Mesothelial cell of epicardium (in vitro differentiated cells): ENCODE results near the gene ERAP2. TPM values are rescaled to one million over a fixed set of nuclear protein-coding genes. Genes with fewer than 3 reads are reported as not detected.
"Not testable (repeated sequence)": the region's sequence is repeated elsewhere in the genome, so short reads cannot be mapped to it uniquely, and the experiment has no call there.

Experiments used
- DNase-seq, 2 experiments: peaks; one replicate each; pipeline ENCODE4 v3.0.0; 2021; ENCODE audit warnings: low spot score in 2 of 2; ENCODE audit not compliant: unreplicated experiment in 2 of 2
- H3K27ac Mint-ChIP-seq: 2 replicates; pipeline ENCODE4 v1.8.0; 2021; ENCODE audit warnings: mixed read lengths
- H3K27me3 Mint-ChIP-seq: 2 replicates; pipeline ENCODE4 v1.8.0; 2021; ENCODE audit warnings: low read depth, mixed read lengths
- H3K36me3 Mint-ChIP-seq: 2 replicates; pipeline ENCODE4 v1.8.0; 2021; ENCODE audit warnings: mixed read lengths
- H3K4me1 Mint-ChIP-seq: 2 replicates; pipeline ENCODE4 v1.8.0; 2021; ENCODE audit warnings: mixed read lengths
- H3K4me3 Mint-ChIP-seq: 2 replicates; pipeline ENCODE4 v1.8.0; 2021; ENCODE audit warnings: mild to moderate bottlenecking, moderate library complexity, mixed read lengths
- H3K9me3 Mint-ChIP-seq: 2 replicates; pipeline ENCODE4 v1.8.0; 2021; ENCODE audit warnings: mixed read lengths
- total RNA-seq: library from RNA; stranded (reverse); gene quantifications from 3 replicates; pipeline ENCODE4 v1.2.1, GENCODE V29; 2021
- TF ChIP-seq, protein P1 (sequence below): fragments of 200-600 bp; sonication (generic); IDR thresholded peaks from one replicate; pipeline ENCODE4 v1.5.0; 2021; ENCODE audit warnings: antibody characterized with exemption; ENCODE audit not compliant: unreplicated experiment

Gene ERAP2
- total RNA-seq, 1 donor from 2014 or later = 0.74 TPM

DNA sequence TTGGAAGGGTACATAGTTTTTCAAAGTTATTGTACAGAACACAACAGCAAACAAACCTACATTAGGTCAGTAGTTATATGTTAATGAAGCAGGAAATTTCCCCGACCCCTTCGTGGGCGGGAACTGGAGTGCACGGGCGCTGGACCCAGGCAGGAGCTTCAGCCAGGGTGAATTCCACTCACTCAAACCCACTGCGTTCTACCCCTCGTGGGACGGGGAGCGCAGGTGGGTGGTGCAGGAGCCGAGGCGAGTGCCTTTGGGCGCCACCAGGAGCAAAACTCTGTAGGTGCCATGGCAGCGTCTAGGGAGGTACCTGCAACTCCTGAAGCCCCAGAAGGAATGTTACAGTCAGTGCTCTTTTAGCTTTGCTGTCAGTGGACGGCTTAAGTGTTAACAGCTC, 39.0 kb upstream of the ERAP2 start:
- H3K27me3 Mint-ChIP-seq = no peaks in the 10 kb centered on the region
- peaks cover 8% of the 10 kb centered on the region for H3K4me1 Mint-ChIP-seq
- no peak overlapping the region for H3K27ac Mint-ChIP-seq
- H3K4me3 Mint-ChIP-seq = no peak overlapping the region
- peaks cover 4% of the 10 kb centered on the region for H3K9me3 Mint-ChIP-seq
- H3K36me3 Mint-ChIP-seq = no peaks in the 10 kb centered on the region
- TF ChIP-seq, protein P1, sequence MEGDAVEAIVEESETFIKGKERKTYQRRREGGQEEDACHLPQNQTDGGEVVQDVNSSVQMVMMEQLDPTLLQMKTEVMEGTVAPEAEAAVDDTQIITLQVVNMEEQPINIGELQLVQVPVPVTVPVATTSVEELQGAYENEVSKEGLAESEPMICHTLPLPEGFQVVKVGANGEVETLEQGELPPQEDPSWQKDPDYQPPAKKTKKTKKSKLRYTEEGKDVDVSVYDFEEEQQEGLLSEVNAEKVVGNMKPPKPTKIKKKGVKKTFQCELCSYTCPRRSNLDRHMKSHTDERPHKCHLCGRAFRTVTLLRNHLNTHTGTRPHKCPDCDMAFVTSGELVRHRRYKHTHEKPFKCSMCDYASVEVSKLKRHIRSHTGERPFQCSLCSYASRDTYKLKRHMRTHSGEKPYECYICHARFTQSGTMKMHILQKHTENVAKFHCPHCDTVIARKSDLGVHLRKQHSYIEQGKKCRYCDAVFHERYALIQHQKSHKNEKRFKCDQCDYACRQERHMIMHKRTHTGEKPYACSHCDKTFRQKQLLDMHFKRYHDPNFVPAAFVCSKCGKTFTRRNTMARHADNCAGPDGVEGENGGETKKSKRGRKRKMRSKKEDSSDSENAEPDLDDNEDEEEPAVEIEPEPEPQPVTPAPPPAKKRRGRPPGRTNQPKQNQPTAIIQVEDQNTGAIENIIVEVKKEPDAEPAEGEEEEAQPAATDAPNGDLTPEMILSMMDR = no peak
- no peak for DNase-seq

- Mint-ChIP-seq H3K36me3 (no peaks in the 10 kb centered on the region), H3K4me3 (no peak overlapping the region), H3K4me1 (peaks cover 8% of the 10 kb centered on the region), H3K27ac (peak overlapping the region; percentile 23), H3K9me3 (peaks cover 10% of the 10 kb centered on the region), H3K27me3 (no peaks in the 10 kb centered on the region)
- TF ChIP-seq, protein P1 = no peak
- no peak for DNase-seq
Measured at GRCh38 chr5:96838201-96839070, 37.9 kb upstream of the ERAP2 start.

GRCh38 chr5:96839071-96839592, 37.2 kb upstream of the ERAP2 start:
- TF ChIP-seq, protein P1 = no peak
- Mint-ChIP-seq H3K27ac (peak overlapping the region; percentile 23), H3K36me3 (no peaks in the 10 kb centered on the region), H3K4me3 (no peak overlapping the region), H3K9me3 (peaks cover 10% of the 10 kb centered on the region), H3K27me3 (no peaks in the 10 kb centered on the region), H3K4me1 (peaks cover 7% of the 10 kb centered on the region)
- no peak for DNase-seq

DNA sequence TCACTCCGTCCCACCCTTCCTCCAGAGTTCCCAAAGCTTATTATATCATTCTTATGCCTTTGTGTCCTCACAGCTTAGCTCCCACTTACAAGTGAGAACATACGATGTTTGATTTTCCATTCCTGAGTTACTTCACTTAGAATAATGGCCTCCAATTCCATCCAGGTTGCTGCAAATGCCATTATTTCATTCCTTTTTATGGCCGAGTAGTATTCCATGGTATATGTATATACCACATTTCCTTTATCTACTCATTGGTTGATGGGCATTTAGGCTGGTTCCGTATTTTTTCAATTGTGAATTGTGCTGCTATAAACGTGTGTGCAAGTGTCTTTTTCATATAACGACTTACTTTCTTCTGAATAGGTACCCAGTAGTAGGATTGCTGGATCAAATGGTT, 34.4 kb upstream of the ERAP2 start:
- not testable (repeated sequence) for H3K4me3 Mint-ChIP-seq, H3K27me3 Mint-ChIP-seq, H3K27ac Mint-ChIP-seq, H3K9me3 Mint-ChIP-seq, H3K4me1 Mint-ChIP-seq, H3K36me3 Mint-ChIP-seq, DNase-seq

DNA sequence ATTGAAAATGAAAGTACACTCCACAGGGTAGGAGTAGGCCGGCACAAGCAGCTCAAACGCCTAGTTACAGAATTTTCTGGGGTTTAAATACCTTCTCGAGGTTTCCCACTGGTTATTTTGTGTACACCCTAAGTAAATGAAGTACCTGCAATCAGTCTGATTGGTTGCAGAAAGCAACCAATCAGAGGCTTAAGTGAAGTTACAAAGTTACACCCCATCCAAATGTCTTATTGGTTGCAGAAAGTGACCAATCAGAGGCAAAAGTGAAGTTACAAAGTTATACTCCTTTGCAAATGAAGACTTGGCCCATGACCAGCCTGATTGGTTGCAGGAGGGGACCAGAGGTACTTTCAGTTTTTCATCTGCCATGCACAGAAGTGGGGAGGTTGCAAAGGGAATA, 33.2 kb upstream of the ERAP2 start:
- Mint-ChIP-seq H3K4me1 (peaks cover 5% of the 10 kb centered on the region), H3K27ac (no peak overlapping the region), H3K4me3 (no peak overlapping the region), H3K27me3 (no peaks in the 10 kb centered on the region), H3K36me3 (no peaks in the 10 kb centered on the region), H3K9me3 (peaks cover 15% of the 10 kb centered on the region)
- TF ChIP-seq, protein P1 = no peak
- DNase-seq = no peak

DNA sequence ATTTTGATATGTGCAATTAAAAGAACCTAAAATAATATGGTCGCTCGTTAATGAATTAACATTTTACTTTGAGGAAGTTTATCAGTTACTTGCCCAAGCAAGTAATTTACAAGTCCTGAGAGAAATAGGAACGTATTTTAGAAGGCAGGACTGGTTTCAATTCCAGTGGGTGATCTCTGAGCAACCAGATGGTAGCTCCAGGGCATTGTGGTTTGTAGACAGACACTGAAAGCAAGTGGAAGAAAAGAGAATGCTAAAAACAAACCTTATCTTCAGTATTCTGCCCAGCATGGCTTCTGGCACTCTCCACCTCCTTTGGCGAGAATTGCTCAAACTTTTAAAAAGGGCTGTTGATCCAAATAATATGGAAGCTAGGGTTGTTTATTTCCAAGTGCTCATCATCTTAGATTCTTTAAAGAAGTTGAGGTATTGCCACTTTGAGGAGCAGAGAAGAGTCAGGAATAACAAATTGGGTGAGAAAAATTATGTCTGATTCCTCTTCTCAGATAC, 31.8 kb upstream of the ERAP2 start:
- H3K27me3 Mint-ChIP-seq = no peaks in the 10 kb centered on the region
- no peak overlapping the region for H3K27ac Mint-ChIP-seq
- TF ChIP-seq, protein P1 = no peak
- H3K9me3 Mint-ChIP-seq = peaks cover 28% of the 10 kb centered on the region
- peaks cover 3% of the 10 kb centered on the region for H3K4me1 Mint-ChIP-seq
- H3K36me3 Mint-ChIP-seq = peaks cover 8% of the 10 kb centered on the region
- no peak overlapping the region for H3K4me3 Mint-ChIP-seq
- no peak for DNase-seq
